HepG2 (cell line): Measurements from ENCODE around the gene SASH1. TPM values are rescaled to one million over a fixed set of nuclear protein-coding genes. Genes with fewer than 3 reads are reported as not detected.

Experiments
- ATAC-seq: fragments of 200-7000 bp; cut with Tn5 transposase; 3 replicates; pipeline ENCODE4 v1.9.1; 2020; ENCODE audit warnings: mild to moderate bottlenecking, moderate library complexity
- BruUV-seq: library from RNA; stranded (reverse); fragments of 400-500 nt; replicated peaks from 2 replicates; lab custom pipeline; 2021; lab: Mats Ljungman, UMichigan
- CTCF ChIA-PET: fragments of 300-600 bp; formaldehyde crosslinking; extraction: SDS; loops from one replicate; lab custom pipeline; 2021; ENCODE audit warnings: low total read pairs, inconsistent platforms, low intra/inter-chr PET ratio; lab: Yijun Ruan, JAX
- POLR2A ChIA-PET: fragments of 350-600 bp; sonication (Branson Sonifier 250); formaldehyde crosslinking; loops from one replicate; lab custom pipeline; 2020; ENCODE audit warnings: antibody characterized with exemption, inconsistent platforms; lab: Yijun Ruan, JAX
- DNase-seq: peaks from one replicate; pipeline ENCODE4 v3.0.0-alpha.2; 2015; ENCODE audit warnings: low spot score
- FAIRE-seq: peaks from 3 replicates; lab custom pipeline; 2011; peaks lifted over from hg19 to GRCh38; lab: Jason Lieb, UNC
- H2AFZ ChIP-seq: one replicate; pipeline ENCODE4 v1.6.1; 2011; ENCODE audit warnings: low read length, inconsistent platforms
- H3K27ac ChIP-seq: fragments of 300-600 bp; 3 replicates; pipeline ENCODE4 v1.8.0; 2011; ENCODE audit warnings: mixed run types, mild to moderate bottlenecking, mixed read lengths, low read length, inconsistent platforms; ENCODE audit not compliant: insufficient read depth; ENCODE audit errors: extremely low read length
- H3K27me3 ChIP-seq, 2 experiments: fragments of 200-600 bp in 1 of 2; 2 replicates in 1 of 2; 3 replicates in 1 of 2; pipeline versions ENCODE4 v1.6.0 to v1.8.0; 2011; ENCODE audit warnings: low read length in 2 of 2, mild to moderate bottlenecking in 2 of 2, moderate library complexity in 2 of 2, inconsistent platforms in 1 of 2; ENCODE audit not compliant: insufficient read depth in 2 of 2, control insufficient read depth in 1 of 2
- H3K36me3 ChIP-seq, 2 experiments: fragments of 200-600 bp in 1 of 2; replicated peaks in 1 of 2; 2 replicates in 1 of 2; 3 replicates in 1 of 2; pipeline versions ENCODE4 v1.5.1 to v1.8.0; 2011; ENCODE audit warnings: low read length in 2 of 2, inconsistent platforms in 1 of 2; ENCODE audit not compliant: insufficient read depth in 2 of 2, control insufficient read depth in 1 of 2
- H3K4me1 ChIP-seq: 2 replicates; pipeline ENCODE4 v1.5.1; 2012; ENCODE audit warnings: low read length, inconsistent platforms; ENCODE audit not compliant: insufficient read depth
- H3K4me2 ChIP-seq: 2 replicates; pipeline ENCODE4 v1.6.0; 2011; ENCODE audit warnings: low read depth, low read length, inconsistent platforms
- H3K4me3 ChIP-seq, 3 experiments: fragments of 200-600 bp in 1 of 3; sonication (generic), shearing (Covaris generic) in 1 of 3; replicated peaks in 1 of 3; 2 replicates each; pipeline ENCODE4 v1.5.1; 2011 to 2016; ENCODE audit warnings: low read length in 3 of 3, inconsistent platforms in 2 of 3, low read depth in 2 of 3, mild to moderate bottlenecking in 2 of 3, control low read depth in 1 of 3, mixed read lengths in 1 of 3; ENCODE audit not compliant: insufficient read depth in 1 of 3
- H3K79me2 ChIP-seq: one replicate; pipeline ENCODE4 v1.6.1; 2011; ENCODE audit warnings: low read length, inconsistent platforms; ENCODE audit not compliant: insufficient read depth
- H3K9ac ChIP-seq: 2 replicates; pipeline ENCODE4 v1.6.0; 2011; ENCODE audit warnings: mild to moderate bottlenecking, low read depth, low read length, inconsistent platforms; ENCODE audit not compliant: insufficient read depth
- H3K9me3 ChIP-seq: 2 replicates; pipeline ENCODE4 v1.5.1; 2012; ENCODE audit warnings: mild to moderate bottlenecking, low read length
- H4K20me1 ChIP-seq: 2 replicates; pipeline ENCODE4 v1.6.0; 2011; ENCODE audit warnings: inconsistent platforms, mild to moderate bottlenecking, low read length, moderate library complexity; ENCODE audit not compliant: insufficient read depth
- ADNP ChIP-seq: sonication (generic); formaldehyde crosslinking; IDR thresholded peaks from 2 replicates; pipeline ENCODE4 v1.4.0; 2020; ENCODE audit warnings: missing genetic modification reagents
- FOXP1 ChIP-seq, 2 experiments: fragments of 450-650 bp in 1 of 2; IDR thresholded peaks; 2 replicates each; pipeline ENCODE4 v1.6.1; 2017 to 2018; ENCODE audit warnings: antibody characterized with exemption in 1 of 2
- KDM3A ChIP-seq: IDR thresholded peaks from 2 replicates; pipeline ENCODE4 v1.6.1; 2018; ENCODE audit warnings: low read depth, missing compliant biosample characterization
- MATR3 ChIP-seq: sonication (generic); formaldehyde crosslinking; IDR thresholded peaks from 2 replicates; pipeline ENCODE4 v1.4.0; 2020; ENCODE audit warnings: missing genetic modification reagents
- NR2F6 ChIP-seq, 2 experiments: IDR thresholded peaks; 2 replicates each; pipeline ENCODE4 v1.6.1; 2016; ENCODE audit warnings: antibody characterized with exemption in 1 of 2, mild to moderate bottlenecking in 1 of 2
- RORA ChIP-seq: sonication (generic); formaldehyde crosslinking; IDR thresholded peaks from 2 replicates; pipeline ENCODE4 v1.5.0; 2020; ENCODE audit warnings: mild to moderate bottlenecking, missing genetic modification reagents, moderate library complexity
- ZNF7 ChIP-seq: IDR thresholded peaks from 2 replicates; pipeline ENCODE4 v1.6.1; 2016; ENCODE audit warnings: missing biosample characterization, missing genetic modification reagents
- ZNF792 ChIP-seq: IDR thresholded peaks from 2 replicates; pipeline ENCODE4 v1.6.1; 2016
- WGBS: methylation state at CpG from one replicate; pipeline ENCODE4 v1.1.6; 2017; ENCODE audit warnings: low lambda C conversion rate; 5-methylcytosine and 5-hydroxymethylcytosine counted together
- in situ Hi-C: cut with HindIII; loops from 2 replicates; pipeline ENCODE4 v1.10.0; 2017; ENCODE audit warnings: low pct_unique_long_range_greater_than_20kb; ENCODE audit not compliant: extremely low pct_ligation_motif_present
- intact Hi-C: fragments of 100-400 bp; cut with micrococcal nuclease; formaldehyde crosslinking; loops from one replicate; pipeline ENCODE4 v1.10.0; 2022; ENCODE audit not compliant: unreplicated experiment
- polyA plus RNA-seq, 8 experiments: library from polyadenylated mRNA; depleted of rRNA in 3 of 8; stranded (reverse) in 7 of 8; unstranded in 1 of 8; fragments of >200 nt; fragmentation: Illumina TruSeq in 4 of 8; extraction: Trizol in 4 of 8; gene quantifications; 2 replicates each; pipeline versions ENCODE4 v1.2.1 to v1.2.3, GENCODE V29; 2011 to 2016; ENCODE audit warnings: low read depth in 4 of 8, missing spikeins in 1 of 8, mixed read lengths in 1 of 8; ENCODE audit not compliant: insufficient read depth in 1 of 8
- total RNA-seq, 5 experiments: library from RNA; depleted of rRNA; stranded (reverse); fragments of >200 nt; fragmentation: Illumina TruSeq; extraction: Trizol; gene quantifications; 2 replicates each; pipeline ENCODE4 v1.2.3, GENCODE V29; 2016; ENCODE audit warnings: low read depth in 1 of 5
- TF ChIP-seq, protein P1 (sequence below): sonication (generic); formaldehyde crosslinking; IDR thresholded peaks from 2 replicates; pipeline ENCODE4 v1.5.0; 2020; ENCODE audit warnings: mild to moderate bottlenecking, missing genetic modification reagents
- TF ChIP-seq, protein P2 (sequence below): sonication (generic); formaldehyde crosslinking; IDR thresholded peaks from 2 replicates; pipeline ENCODE4 v1.5.1; 2020; ENCODE audit warnings: mild to moderate bottlenecking, missing genetic modification reagents, borderline replicate concordance
- TF ChIP-seq, protein P3 (sequence below): sonication (generic); IDR thresholded peaks from 2 replicates; pipeline ENCODE4 v1.6.1; 2016; ENCODE audit warnings: low read depth, borderline replicate concordance
- TF ChIP-seq, protein P4 (sequence below): sonication (generic); formaldehyde crosslinking; IDR thresholded peaks from 2 replicates; pipeline ENCODE4 v1.5.1; 2020; ENCODE audit warnings: mild to moderate bottlenecking, missing genetic modification reagents

Gene SASH1
- total and polyA plus RNA-seq, 2 of the 13 experiments (the other 11 are each of a cell fraction or from before 2014, with no cell fraction given): 7.5 to 8.2 TPM

DNA sequence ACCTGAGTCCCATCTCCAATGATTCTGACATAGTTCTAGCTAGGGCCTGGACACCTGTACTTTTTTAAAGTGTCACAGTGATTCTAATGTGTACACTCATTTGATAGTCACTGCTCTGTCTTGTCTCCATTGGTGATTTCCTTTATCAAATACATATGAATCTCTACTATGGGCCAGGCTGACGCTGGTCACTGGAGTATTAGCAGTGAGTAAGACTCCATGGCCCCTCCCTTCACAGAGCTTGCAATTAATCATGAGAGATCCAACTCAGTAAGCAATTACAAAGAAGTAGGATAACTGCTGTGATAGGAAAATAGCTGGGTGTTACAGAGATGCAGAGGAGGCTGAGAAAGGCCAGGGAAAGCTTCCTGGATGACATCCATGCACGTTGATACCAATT is 19.3 kb upstream of the SASH1 start:
- in situ Hi-C loops (no loop called here), intact Hi-C loops (no loop called here)
- Histone ChIP-seq H3K4me2 (no peak overlapping the region), H3K9me3 (no peaks in the 10 kb centered on the region), H2AFZ (no peak overlapping the region), H3K27ac (no peak overlapping the region), H3K9ac (no peak overlapping the region), H4K20me1 (no peaks in the 10 kb centered on the region), H3K27me3 (no peaks in the 10 kb centered on the region), H3K4me1 (peaks cover 2% of the 10 kb centered on the region), H3K79me2 (no peaks in the 10 kb centered on the region), H3K4me3 (no peak overlapping the region), H3K36me3 (no peaks in the 10 kb centered on the region)
- no TSS peak for BruUV-seq
- 29% methylated on average over 2 of the region's 2 CpGs for WGBS
- FAIRE-seq: no peak
- DNase-seq: no peak
- TF ChIP-seq, protein P1, sequence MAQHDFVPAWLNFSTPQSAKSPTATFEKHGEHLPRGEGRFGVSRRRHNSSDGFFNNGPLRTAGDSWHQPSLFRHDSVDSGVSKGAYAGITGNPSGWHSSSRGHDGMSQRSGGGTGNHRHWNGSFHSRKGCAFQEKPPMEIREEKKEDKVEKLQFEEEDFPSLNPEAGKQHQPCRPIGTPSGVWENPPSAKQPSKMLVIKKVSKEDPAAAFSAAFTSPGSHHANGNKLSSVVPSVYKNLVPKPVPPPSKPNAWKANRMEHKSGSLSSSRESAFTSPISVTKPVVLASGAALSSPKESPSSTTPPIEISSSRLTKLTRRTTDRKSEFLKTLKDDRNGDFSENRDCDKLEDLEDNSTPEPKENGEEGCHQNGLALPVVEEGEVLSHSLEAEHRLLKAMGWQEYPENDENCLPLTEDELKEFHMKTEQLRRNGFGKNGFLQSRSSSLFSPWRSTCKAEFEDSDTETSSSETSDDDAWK: no peak
- TF ChIP-seq, protein P2, sequence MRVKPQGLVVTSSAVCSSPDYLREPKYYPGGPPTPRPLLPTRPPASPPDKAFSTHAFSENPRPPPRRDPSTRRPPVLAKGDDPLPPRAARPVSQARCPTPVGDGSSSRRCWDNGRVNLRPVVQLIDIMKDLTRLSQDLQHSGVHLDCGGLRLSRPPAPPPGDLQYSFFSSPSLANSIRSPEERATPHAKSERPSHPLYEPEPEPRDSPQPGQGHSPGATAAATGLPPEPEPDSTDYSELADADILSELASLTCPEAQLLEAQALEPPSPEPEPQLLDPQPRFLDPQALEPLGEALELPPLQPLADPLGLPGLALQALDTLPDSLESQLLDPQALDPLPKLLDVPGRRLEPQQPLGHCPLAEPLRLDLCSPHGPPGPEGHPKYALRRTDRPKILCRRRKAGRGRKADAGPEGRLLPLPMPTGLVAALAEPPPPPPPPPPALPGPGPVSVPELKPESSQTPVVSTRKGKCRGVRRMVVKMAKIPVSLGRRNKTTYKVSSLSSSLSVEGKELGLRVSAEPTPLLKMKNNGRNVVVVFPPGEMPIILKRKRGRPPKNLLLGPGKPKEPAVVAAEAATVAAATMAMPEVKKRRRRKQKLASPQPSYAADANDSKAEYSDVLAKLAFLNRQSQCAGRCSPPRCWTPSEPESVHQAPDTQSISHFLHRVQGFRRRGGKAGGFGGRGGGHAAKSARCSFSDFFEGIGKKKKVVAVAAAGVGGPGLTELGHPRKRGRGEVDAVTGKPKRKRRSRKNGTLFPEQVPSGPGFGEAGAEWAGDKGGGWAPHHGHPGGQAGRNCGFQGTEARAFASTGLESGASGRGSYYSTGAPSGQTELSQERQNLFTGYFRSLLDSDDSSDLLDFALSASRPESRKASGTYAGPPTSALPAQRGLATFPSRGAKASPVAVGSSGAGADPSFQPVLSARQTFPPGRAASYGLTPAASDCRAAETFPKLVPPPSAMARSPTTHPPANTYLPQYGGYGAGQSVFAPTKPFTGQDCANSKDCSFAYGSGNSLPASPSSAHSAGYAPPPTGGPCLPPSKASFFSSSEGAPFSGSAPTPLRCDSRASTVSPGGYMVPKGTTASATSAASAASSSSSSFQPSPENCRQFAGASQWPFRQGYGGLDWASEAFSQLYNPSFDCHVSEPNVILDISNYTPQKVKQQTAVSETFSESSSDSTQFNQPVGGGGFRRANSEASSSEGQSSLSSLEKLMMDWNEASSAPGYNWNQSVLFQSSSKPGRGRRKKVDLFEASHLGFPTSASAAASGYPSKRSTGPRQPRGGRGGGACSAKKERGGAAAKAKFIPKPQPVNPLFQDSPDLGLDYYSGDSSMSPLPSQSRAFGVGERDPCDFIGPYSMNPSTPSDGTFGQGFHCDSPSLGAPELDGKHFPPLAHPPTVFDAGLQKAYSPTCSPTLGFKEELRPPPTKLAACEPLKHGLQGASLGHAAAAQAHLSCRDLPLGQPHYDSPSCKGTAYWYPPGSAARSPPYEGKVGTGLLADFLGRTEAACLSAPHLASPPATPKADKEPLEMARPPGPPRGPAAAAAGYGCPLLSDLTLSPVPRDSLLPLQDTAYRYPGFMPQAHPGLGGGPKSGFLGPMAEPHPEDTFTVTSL (CRISPR knock-in tag): no peak
- TF ChIP-seq KDM3A (CRISPR knock-in tag): no peak
- no peak for TF ChIP-seq NR2F6 (IDR thresholded peaks at IDR 0.05)
- TF ChIP-seq NR2F6 (CRISPR knock-in tag; IDR thresholded peaks at IDR 0.05): no peak
- no peak for TF ChIP-seq RORA
- TF ChIP-seq, protein P3, sequence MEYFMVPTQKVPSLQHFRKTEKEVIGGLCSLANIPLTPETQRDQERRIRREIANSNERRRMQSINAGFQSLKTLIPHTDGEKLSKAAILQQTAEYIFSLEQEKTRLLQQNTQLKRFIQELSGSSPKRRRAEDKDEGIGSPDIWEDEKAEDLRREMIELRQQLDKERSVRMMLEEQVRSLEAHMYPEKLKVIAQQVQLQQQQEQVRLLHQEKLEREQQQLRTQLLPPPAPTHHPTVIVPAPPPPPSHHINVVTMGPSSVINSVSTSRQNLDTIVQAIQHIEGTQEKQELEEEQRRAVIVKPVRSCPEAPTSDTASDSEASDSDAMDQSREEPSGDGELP: no peak
- no peak for TF ChIP-seq ADNP (CRISPR knock-in tag)
- TF ChIP-seq FOXP1 (IDR thresholded peaks at IDR 0.05): no peak
- TF ChIP-seq FOXP1 (CRISPR knock-in tag; IDR thresholded peaks at IDR 0.05): no peak
- no peak for TF ChIP-seq MATR3
- TF ChIP-seq, protein P4, sequence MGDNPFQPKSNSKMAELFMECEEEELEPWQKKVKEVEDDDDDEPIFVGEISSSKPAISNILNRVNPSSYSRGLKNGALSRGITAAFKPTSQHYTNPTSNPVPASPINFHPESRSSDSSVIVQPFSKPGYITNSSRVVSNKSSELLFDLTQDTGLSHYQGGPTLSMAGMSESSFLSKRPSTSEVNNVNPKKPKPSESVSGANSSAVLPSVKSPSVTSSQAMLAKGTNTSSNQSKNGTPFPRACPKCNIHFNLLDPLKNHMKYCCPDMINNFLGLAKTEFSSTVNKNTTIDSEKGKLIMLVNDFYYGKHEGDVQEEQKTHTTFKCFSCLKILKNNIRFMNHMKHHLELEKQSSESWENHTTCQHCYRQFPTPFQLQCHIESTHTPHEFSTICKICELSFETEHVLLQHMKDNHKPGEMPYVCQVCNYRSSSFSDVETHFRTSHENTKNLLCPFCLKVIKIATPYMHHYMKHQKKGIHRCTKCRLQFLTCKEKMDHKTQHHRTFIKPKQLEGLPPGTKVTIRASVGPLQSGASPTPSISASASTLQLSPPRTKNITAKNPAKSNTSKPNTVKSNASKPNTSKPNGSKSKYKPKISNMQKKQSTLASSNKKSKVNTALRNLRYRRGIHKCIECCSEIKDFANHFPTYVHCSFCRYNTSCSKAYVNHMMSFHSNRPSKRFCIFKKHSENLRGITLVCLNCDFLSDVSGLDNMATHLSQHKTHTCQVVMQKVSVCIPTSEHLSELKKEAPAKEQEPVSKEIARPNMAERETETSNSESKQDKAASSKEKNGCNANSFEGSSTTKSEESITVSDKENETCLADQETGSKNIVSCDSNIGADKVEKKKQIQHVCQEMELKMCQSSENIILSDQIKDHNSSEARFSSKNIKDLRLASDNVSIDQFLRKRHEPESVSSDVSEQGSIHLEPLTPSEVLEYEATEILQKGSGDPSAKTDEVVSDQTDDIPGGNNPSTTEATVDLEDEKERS (CRISPR knock-in tag): no peak
- TF ChIP-seq ZNF792 (CRISPR knock-in tag): no peak
- TF ChIP-seq ZNF7 (CRISPR knock-in tag): no peak
- CTCF ChIA-PET: no interaction called here
- ATAC-seq: no peak
- POLR2A ChIA-PET: no interaction called here
